K562 (cell line): Measurements from ENCODE around the gene CHRDL2. TPM values are rescaled to one million over a fixed set of nuclear protein-coding genes. Genes with fewer than 3 reads are reported as not detected.

Experiments
- BCL6 ChIP-seq: fragments of 250-450 bp; sonication (Bioruptor Pico); IDR thresholded peaks from 2 replicates; pipeline ENCODE4 v1.4.0; 2020
- ELF4 ChIP-seq: fragments of 450-650 bp; formaldehyde crosslinking; IDR thresholded peaks from 2 replicates; pipeline ENCODE4 v1.4.0; 2022; ENCODE audit warnings: missing genetic modification characterization
- SETDB1 ChIP-seq: IDR thresholded peaks from one replicate; pipeline ENCODE4 v1.6.1; 2012; ENCODE audit warnings: low read length, control low read depth, inconsistent platforms
- TAL1 ChIP-seq: fragments of 450-650 bp; IDR thresholded peaks from 2 replicates; pipeline ENCODE4 v1.6.1; 2016; ENCODE audit warnings: mild to moderate bottlenecking
- TRIM24 ChIP-seq, 2 experiments: fragments of 450-650 bp; IDR thresholded peaks; 2 replicates each; pipeline ENCODE4 v1.6.1; 2016
- polyA plus RNA-seq, 8 experiments: library from polyadenylated mRNA; depleted of rRNA in 4 of 8; stranded (reverse) in 5 of 8; unstranded in 3 of 8; fragments of >200 nt; fragmentation: Nextera tagmentation in 2 of 8; fragmentation: Illumina TruSeq in 1 of 8; extraction: Ambion mirVana in 2 of 8; extraction: Trizol in 1 of 8; gene quantifications; 2 replicates each; pipeline versions ENCODE4 v1.2.1 to v1.2.3, GENCODE V29; 2011 to 2014; ENCODE audit warnings: inconsistent platforms in 1 of 8, missing spikeins in 1 of 8
- total RNA-seq, 7 experiments: library from RNA; depleted of rRNA in 6 of 7; stranded (reverse); fragments of >200 nt in 6 of 7; fragmentation: Illumina TruSeq in 2 of 7; extraction: Trizol in 2 of 7; gene quantifications; 2 replicates each; pipeline versions ENCODE4 v1.2.1 to v1.2.3, GENCODE V29; 2011 to 2021; ENCODE audit warnings: low replicate concordance in 1 of 7
- TF ChIP-seq, protein P1 (sequence below): sonication (generic); formaldehyde crosslinking; IDR thresholded peaks from 2 replicates; pipeline ENCODE4 v1.8.0; 2023; ENCODE audit warnings: mild to moderate bottlenecking, missing genetic modification reagents
- TF ChIP-seq, protein P2 (sequence below): sonication (generic); formaldehyde crosslinking; IDR thresholded peaks from 2 replicates; pipeline ENCODE4 v1.8.0; 2022; ENCODE audit warnings: mild to moderate bottlenecking, missing genetic modification reagents
- TF ChIP-seq, protein P3 (sequence below): sonication (generic); formaldehyde crosslinking; IDR thresholded peaks from 2 replicates; pipeline ENCODE4 v1.8.0; 2022; ENCODE audit warnings: mild to moderate bottlenecking, missing genetic modification reagents

CHRDL2 gene
- total and polyA plus RNA-seq, 9 of the 15 experiments (the other 6 are each of a cell fraction or from before 2014, with no cell fraction given) = not detected

DNA sequence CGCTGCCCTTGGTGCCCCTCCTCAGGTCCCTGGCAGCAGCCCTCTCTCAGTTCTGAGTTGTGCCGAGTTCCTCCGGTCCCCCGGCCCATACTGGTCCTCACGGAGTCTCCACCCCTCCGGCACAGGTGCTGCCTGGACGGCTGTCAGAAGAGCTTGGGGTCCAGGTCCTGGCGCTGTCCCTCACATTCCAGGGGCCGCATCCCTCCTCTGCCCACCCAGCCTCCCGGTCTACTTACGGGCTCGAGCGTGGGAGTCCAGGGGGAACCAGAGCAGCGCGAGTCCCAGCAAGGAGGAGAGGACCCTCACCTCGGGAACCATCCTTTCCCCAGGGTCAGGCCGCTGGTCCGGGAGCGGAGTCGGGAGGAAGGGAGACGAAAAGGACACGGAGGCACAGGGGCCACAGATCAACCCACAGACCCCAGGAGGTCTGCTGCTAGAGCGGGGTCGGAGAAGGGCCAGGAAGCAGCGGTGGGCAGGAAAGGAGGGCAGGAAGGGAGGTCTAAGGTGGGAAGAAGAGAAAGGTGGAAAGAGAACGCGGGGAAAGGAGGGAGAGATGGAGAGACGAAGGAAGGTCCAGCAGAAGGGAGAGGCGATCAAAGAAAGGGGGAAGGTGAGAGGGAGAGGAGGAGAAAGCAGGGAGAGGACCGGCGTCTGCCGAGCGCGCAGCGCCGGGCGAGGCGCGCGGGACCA lies 510 bp downstream of the CHRDL2 start (continued):
- TF ChIP-seq, protein P1, sequence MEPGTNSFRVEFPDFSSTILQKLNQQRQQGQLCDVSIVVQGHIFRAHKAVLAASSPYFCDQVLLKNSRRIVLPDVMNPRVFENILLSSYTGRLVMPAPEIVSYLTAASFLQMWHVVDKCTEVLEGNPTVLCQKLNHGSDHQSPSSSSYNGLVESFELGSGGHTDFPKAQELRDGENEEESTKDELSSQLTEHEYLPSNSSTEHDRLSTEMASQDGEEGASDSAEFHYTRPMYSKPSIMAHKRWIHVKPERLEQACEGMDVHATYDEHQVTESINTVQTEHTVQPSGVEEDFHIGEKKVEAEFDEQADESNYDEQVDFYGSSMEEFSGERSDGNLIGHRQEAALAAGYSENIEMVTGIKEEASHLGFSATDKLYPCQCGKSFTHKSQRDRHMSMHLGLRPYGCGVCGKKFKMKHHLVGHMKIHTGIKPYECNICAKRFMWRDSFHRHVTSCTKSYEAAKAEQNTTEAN (CRISPR knock-in tag) = no peak
- TF ChIP-seq SETDB1 (no peak), TRIM24 (IDR thresholded peaks at IDR 0.05) (no peak), BCL6 (CRISPR knock-in tag) (no peak), TAL1 (no peak), ELF4 (CRISPR knock-in tag) (no peak)
- TF ChIP-seq, protein P2, sequence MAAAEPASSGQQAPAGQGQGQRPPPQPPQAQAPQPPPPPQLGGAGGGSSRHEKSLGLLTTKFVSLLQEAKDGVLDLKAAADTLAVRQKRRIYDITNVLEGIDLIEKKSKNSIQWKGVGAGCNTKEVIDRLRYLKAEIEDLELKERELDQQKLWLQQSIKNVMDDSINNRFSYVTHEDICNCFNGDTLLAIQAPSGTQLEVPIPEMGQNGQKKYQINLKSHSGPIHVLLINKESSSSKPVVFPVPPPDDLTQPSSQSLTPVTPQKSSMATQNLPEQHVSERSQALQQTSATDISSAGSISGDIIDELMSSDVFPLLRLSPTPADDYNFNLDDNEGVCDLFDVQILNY (CRISPR knock-in tag) = no peak
- TF ChIP-seq, protein P3, sequence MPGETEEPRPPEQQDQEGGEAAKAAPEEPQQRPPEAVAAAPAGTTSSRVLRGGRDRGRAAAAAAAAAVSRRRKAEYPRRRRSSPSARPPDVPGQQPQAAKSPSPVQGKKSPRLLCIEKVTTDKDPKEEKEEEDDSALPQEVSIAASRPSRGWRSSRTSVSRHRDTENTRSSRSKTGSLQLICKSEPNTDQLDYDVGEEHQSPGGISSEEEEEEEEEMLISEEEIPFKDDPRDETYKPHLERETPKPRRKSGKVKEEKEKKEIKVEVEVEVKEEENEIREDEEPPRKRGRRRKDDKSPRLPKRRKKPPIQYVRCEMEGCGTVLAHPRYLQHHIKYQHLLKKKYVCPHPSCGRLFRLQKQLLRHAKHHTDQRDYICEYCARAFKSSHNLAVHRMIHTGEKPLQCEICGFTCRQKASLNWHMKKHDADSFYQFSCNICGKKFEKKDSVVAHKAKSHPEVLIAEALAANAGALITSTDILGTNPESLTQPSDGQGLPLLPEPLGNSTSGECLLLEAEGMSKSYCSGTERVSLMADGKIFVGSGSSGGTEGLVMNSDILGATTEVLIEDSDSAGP (CRISPR knock-in tag) = no peak
